SU-DHL-6 (cell line): ENCODE measurements around the gene CCDC110.

Experiments used
- CTCF ChIP-seq: fragments of 200-600 bp; sonication (generic); IDR thresholded peaks from one replicate; pipeline ENCODE4 v1.5.1; 2017; ENCODE audit warnings: antibody characterized with exemption, mild to moderate bottlenecking, low read length, moderate library complexity; ENCODE audit not compliant: insufficient read depth, poor library complexity, severe bottlenecking
- EZH2phosphoT487 ChIP-seq: fragments of 200-600 bp; sonication (generic), shearing (Covaris generic); conservative IDR thresholded peaks from 2 replicates; pipeline ENCODE4 v1.6.1; 2018; ENCODE audit warnings: mild to moderate bottlenecking, antibody characterized with exemption, low read length, moderate library complexity, mixed read lengths

DNA sequence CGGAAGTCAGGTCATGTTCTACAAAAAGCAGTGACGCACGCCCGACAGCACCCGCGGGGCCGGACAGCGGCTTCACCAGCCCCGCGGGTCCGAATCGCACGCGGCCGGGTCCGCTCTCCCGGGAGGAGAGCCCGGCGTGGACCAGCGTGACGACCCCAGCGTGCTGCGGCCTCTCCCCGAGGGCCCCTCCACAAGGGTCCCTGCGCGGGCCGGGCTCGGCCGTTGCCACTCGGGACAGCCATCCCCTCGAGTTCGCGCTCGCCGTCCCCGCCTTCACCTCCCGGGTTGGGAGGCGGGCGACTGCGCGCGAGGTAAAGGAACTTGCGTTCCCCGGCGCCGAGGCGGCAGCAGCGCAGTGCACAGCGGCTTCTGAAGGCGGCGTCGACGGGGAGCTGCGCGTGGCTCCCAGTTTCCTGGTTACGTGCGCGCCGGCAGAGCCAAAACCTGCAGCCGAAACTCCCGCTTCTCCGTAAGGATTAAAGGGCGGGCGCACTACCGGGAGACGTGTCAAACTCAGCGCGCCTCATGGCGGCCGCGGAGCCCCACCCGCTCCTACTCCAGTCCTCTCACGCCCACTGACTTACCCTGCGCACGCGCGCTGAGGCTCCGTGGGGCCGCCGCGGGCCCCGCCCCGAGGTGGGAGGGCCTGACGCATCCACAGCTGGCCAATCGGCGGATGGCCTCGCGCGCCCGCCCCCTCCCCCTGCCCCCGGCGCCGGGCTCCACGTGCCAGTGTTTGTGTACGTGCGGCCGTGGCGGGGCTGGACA is 75.4 kb downstream of the CCDC110 start:
- TF ChIP-seq CTCF (no peak), EZH2phosphoT487 (no peak)
